GM19239 (cell line): ENCODE data around the gene GNG7.
"Not testable (repeated sequence)": the region's sequence is repeated elsewhere in the genome, so short reads cannot be mapped to it uniquely, and the experiment has no call there.

Experiments
- DNase-seq: peaks from one replicate; pipeline ENCODE4 v3.0.0; 2011; ENCODE audit warnings: low spot score; ENCODE audit not compliant: insufficient read length
- FAIRE-seq: peaks from 2 replicates; lab custom pipeline; 2011; peaks lifted over from hg19 to GRCh38; lab: Jason Lieb, UNC

Gene GNG7

GRCh38 chr19:2545416-2546127, 156.9 kb downstream of the GNG7 start:
- not testable (repeated sequence) for DNase-seq, FAIRE-seq

GRCh38 chr19:2544576-2545415, 157.7 kb downstream of the GNG7 start:
- FAIRE-seq (no peak), DNase-seq (no peak)

DNA sequence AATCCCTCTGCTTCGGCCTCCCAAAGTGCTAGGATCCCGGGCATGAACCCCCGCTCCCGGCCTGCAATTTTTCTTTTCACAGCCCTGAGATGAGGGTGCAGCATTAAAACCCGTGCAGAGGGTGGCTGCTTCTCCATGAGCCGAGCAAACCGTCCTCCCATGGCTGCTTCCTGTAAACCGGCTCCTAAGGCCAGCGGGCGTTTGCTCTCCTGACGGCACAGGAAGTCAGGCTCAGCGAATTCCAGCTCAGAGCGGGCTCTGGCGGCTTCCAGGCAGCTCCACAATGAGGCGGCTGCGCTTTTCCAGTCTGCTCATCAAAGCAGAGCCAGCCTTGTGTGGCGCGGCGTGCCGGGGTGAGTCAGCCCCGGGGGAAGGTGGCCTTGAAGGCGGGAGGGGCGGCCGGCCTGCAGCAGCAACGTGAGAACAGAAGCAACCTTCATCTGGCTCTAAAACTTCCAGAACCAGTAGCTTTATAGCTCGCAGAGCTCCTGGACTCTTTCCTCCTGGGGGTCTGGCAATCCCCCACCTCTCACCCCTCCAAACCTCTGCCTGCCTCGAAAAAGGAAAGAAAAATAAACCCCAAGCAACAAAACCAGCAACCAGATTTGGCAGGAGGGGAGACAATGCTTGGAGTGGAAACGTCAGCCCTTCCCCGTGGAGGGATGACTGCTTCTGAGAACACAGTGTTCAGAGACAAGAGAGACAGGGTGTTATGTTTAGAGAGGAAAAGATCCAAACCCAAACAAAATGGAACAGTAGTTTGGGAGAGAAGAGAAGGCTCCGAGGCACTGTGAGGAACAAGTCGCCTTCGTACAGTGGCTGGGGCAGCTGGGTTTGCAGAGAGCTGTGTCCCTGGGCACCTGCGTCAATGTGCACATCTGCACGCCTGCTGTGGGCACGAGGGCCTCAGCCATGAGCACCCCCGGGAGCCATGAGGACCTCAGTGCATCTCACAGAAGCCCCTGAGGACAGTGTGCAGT, 158.7 kb downstream of the GNG7 start:
- peak; percentile 86 for FAIRE-seq
- peak; percentile 52 for DNase-seq

DNA sequence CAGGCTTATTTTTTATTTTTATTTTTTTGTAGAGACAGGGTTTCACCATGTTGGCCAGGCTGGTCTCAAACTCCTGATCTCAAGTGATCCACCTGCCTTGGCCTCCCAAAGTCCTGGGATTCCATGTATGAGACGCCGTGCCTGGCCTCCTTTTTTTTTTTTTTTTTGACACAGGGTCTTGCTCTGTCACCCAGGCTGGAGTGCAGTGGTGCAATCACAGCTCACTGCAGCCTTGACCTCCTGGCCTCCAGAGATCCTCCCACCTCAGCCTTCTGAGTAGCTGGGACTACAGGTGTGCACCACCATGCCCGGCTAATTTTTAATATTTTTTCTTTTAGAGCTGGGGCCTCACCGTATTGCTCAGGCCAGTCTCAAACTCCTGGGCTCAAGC, 159.4 kb downstream of the GNG7 start:
- not testable (repeated sequence) for FAIRE-seq, DNase-seq

GRCh38 chr19:2542341-2543069, 160.0 kb downstream of the GNG7 start:
- no peak for FAIRE-seq

GRCh38 chr19:2540646-2541454, 161.6 kb downstream of the GNG7 start:
- DNase-seq (no peak), FAIRE-seq (no peak)

More at GRCh38 chr19:2542341-2543069, 160.0 kb downstream of the GNG7 start:
- DNase-seq, result no peak

GRCh38 chr19:2540251-2540645, 162.2 kb downstream of the GNG7 start:
- FAIRE-seq (no peak), DNase-seq (no peak)

- no peak for FAIRE-seq
- DNase-seq, result no peak
These were observed 164.3 kb downstream of the GNG7 start for GRCh38 chr19:2538096-2538757.

- not testable (repeated sequence) for FAIRE-seq, DNase-seq
These were observed 164.9 kb downstream of the GNG7 start for GRCh38 chr19:2537584-2537983.

DNA sequence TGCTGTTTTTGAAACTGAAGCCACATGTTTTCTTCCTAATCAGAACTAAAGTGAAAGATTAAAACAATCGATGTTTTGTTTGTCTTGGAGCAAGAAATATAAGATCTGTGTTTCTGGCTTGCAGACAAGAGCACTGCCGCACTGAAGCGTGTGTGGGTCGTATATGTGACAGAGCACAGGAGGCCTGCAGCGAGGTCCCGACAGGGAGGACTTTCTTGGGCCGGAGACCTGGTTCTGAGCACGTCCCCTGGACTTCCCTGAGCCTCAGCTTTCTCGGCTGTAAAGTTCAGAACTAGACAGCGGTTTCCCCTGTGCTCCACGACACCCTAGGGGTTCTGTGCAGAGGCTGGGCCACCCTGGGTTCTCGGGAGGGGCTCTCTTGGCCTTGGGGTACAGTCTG, 166.0 kb downstream of the GNG7 start:
- DNase-seq (no peak), FAIRE-seq (no peak)

DNA sequence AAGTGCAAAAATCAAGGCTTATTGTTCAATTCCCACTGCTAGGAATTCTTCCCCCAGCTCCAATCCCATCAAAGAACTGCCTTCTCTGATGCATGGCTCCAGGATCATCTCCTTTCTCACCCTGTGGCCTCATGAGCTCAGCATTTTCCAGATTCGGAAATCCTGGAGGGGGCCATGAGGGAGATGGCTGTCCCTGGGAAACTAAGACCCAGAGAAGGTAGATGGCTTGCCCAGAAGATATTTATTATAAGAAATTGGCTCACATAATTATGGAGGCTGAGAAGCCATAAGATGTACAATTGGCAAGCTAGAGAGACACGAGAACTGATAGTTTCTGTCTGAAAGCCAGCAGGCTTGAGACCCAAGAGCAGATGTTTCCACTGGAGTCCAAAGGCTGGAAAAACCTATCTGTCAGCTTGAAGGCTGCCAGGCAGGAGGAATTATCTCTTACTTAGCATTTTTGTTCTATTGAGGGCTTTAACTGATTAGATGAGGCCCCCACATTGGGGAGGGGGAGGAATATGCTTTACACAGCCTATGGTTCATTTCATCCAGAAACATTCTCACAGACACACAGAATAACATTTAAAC, 168.0 kb downstream of the GNG7 start:
- no peak for DNase-seq
- FAIRE-seq, result no peak

GRCh38 chr19:2533686-2534422, 168.6 kb downstream of the GNG7 start:
- DNase-seq, result no peak
- FAIRE-seq, result peak; percentile 76

GRCh38 chr19:2533072-2533425, 169.4 kb downstream of the GNG7 start:
- no peak for DNase-seq
- FAIRE-seq, result no peak

GRCh38 chr19:2532252-2533071, 170.0 kb downstream of the GNG7 start:
- FAIRE-seq (no peak), DNase-seq (no peak)

- FAIRE-seq, DNase-seq: not testable (repeated sequence)
These were observed 172.6 kb downstream of the GNG7 start for GRCh38 chr19:2529942-2530341.

DNA sequence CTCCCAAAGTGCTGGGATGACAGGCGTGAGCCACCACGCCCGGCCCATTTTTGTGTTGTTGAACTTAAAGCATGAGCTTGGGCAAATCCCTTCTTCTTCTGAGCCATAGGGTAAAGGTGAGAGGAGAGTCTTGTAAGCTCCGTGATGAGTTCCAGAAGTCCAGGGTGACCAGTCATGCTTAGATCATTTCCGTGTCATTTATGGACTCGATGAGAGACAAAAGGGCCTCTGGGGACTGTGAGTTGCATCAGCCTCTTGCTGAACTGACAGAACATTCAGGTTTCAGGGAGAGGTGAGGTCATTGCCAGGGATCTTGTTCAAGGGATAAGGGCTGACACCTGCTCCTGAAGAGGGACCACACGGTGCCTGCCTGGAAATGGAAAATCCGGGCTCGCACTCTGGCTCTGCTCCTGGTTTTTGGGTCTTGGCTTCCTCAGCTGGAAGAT, 173.0 kb downstream of the GNG7 start:
- DNase-seq, result no peak

More for the DNA sequence above, 173.0 kb downstream of the GNG7 start:
- no peak for FAIRE-seq
